Epithelial cell of proximal tubule (primary cell): ENCODE measurements around the gene SOHLH2. TPM values are rescaled to one million over a fixed set of nuclear protein-coding genes. Genes with fewer than 3 reads are reported as not detected.

Experiments used
- DNase-seq: peaks from one replicate; pipeline ENCODE4 v3.0.0-alpha.2; 2011; ENCODE audit warnings: low read depth
- H3K4me3 ChIP-seq: 2 replicates; pipeline ENCODE4 v1.5.1; 2011; ENCODE audit warnings: low read depth, mild to moderate bottlenecking, low read length
- total RNA-seq: library from RNA; depleted of rRNA; stranded (reverse); fragments of >200 nt; gene quantifications from 2 replicates; pipeline ENCODE4 v1.2.3, GENCODE V29; 2015
- TF ChIP-seq, protein P1 (sequence below): conservative IDR thresholded peaks from 2 replicates; pipeline ENCODE4 v1.5.1; 2012; ENCODE audit warnings: low read depth, mild to moderate bottlenecking, low read length

The SOHLH2 gene
- total RNA-seq, 1 donor from 2014 or later = not detected

DNA sequence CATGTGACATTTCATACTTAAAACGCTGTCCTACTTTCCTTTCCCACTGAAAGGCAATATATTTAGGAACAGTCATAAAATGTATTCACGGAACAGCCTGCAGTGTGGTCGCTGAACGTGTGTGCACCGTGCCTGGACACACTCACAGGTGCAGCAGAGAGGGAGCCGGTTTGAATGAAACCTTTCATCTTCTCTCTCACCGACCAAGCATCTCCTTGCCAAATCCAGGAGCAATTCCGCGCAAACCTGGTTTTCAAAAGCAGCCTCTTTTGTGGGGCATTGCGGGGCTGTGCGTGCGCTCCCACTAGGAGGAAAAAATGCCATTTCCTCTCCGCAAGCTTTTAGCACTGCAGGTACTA lies 84.2 kb downstream of the SOHLH2 start:
- TF ChIP-seq, protein P1, sequence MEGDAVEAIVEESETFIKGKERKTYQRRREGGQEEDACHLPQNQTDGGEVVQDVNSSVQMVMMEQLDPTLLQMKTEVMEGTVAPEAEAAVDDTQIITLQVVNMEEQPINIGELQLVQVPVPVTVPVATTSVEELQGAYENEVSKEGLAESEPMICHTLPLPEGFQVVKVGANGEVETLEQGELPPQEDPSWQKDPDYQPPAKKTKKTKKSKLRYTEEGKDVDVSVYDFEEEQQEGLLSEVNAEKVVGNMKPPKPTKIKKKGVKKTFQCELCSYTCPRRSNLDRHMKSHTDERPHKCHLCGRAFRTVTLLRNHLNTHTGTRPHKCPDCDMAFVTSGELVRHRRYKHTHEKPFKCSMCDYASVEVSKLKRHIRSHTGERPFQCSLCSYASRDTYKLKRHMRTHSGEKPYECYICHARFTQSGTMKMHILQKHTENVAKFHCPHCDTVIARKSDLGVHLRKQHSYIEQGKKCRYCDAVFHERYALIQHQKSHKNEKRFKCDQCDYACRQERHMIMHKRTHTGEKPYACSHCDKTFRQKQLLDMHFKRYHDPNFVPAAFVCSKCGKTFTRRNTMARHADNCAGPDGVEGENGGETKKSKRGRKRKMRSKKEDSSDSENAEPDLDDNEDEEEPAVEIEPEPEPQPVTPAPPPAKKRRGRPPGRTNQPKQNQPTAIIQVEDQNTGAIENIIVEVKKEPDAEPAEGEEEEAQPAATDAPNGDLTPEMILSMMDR = no peak
- H3K4me3 ChIP-seq = peak overlapping the region; percentile 55
- DNase-seq = no peak

DNA sequence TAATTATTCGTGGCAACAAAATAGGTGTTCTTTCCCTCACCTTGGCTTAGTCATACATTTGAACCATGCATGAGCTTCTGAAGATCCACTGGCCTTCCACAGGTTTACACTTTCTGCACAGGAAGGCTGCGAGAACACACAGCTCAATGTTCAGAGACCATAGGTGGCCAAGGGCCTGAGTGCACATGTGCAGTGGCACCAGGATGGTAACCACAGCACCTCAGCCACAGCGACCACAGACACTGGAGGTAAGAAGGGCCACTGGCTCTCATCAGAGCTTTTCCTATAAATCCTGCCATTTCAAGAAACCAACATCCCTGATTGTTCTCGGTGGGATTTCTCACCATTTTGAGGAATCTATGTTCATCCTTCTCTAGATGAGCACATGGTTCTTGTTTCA lies 84.8 kb downstream of the SOHLH2 start:
- no peak for DNase-seq
- TF ChIP-seq, protein P1 = no peak
- no peak overlapping the region for H3K4me3 ChIP-seq

- H3K4me3 ChIP-seq = no peak overlapping the region
- no peak for DNase-seq
- TF ChIP-seq, protein P1 = no peak
Observed at GRCh38 chr13:36126491-36126890, 87.9 kb downstream of the SOHLH2 start.

- no peak for DNase-seq
- H3K4me3 ChIP-seq = no peak overlapping the region
- TF ChIP-seq, protein P1 = no peak
Observed at GRCh38 chr13:36125841-36126240, 88.5 kb downstream of the SOHLH2 start.

DNA sequence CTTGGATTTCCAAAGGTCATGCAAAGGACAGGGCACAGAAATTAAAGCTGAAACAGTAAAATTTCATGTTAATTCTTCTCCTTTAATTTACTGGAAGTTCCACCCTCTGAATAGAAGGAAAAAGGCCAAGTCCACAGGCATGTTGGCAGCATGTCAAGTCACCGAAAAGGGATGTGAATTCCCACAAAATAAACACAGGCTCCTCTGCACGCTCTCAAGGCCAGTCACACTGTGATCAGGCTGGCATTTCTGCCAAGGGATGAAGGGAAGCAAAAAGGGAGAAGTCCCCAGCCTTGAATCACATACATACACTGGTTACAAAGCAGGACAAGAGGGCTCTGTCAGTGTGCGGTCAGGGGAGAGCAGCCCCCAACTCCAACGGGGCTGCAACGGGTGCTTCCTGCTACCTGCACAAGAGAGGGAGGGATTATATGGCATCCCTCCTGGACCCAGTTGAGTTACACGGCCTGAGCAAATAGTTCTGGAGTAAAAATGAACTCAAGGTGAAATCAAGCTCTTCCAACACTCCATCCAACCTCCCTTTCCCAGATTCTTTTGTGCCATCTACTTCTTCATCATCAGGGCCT lies 90.0 kb downstream of the SOHLH2 start:
- TF ChIP-seq, protein P1 = no peak
- DNase-seq = no peak

More for the DNA sequence above, 90.0 kb downstream of the SOHLH2 start:
- no peak overlapping the region for H3K4me3 ChIP-seq

Other genes with a start within 250 kb of the SOHLH2 start
- 1.2 and 2.2 TPM in 2 replicates for gene DCLK1, start 83.2 kb downstream of the SOHLH2 start, total RNA-seq
- gene CCDC169, start 83.3 kb upstream of the SOHLH2 start, total RNA-seq = 3.2 and 3.5 TPM in 2 replicates
- 21.2 and 24.7 TPM in 2 replicates for gene SPART, start 131.8 kb upstream of the SOHLH2 start, total RNA-seq
- gene CCNA1, start 217.9 kb upstream of the SOHLH2 start, total RNA-seq = 0.22 and 0.81 TPM in 2 replicates